ENCODE measurements around the gene YWHAH.

The YWHAH gene

DNA sequence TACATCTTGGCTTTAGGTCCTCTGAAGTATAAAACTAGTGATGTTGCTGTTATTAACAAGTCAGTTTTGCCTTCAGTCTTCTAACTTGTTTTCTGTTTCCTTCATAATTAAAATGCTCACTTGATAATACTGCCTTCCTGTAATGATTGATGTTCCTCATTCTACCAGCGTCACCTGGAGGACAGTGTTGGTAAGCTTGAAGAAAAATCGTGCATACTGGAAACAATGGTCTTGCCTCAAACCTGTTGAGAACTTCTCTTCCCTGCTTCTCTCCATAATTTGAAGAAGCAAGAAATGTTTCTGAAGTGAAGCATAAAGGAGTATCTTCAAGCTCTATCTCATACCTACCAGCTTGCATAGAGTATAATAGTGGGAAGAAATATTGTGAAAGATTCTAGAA, 3.0 kb downstream of the YWHAH start:
- DNase-seq, result peak in 1 of 58 donors; percentile 16

DNA sequence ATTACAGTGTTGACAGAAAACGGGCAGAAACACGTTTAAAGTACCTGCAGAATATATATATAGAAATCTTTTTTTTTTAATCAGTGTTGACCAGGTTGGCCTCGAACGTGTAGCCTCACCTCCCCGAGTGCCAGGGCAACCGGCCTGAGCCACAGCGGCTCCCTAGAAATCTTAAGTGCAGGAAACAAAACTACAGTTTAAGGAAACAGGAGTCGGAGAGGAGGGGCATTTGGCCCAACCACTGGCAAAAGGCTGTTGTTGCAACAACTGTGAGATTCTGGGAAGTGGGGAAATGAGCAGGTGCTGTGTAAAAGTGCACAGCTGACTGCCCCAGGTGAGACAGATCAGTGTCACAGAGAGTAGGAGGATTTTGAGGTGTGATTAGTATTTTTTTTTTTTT, 3.7 kb downstream of the YWHAH start:
- DNase-seq, result no peak

DNA sequence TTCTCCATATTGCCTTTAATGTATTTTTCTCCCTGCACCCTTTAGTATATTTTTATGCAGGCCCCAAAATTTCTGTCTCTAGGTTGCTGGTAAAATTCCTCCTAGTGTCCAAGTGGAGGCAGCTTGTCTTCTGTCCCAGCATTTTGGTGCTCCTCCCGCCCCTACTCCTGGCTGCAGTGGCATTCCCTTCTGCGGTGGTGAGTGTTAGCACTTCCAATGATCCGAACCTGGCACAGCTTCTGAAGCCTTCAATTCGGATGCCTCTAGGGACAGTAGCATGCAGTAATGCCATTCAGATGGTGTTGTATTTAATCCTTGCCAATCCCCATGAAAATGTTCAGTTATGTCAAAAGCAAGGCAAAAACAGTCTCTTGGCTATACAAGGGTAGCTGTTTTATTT, 5.9 kb downstream of the YWHAH start:
- DNase-seq, result peak in 4 of 58 donors; percentile 10 to 21 (median 14)

DNA sequence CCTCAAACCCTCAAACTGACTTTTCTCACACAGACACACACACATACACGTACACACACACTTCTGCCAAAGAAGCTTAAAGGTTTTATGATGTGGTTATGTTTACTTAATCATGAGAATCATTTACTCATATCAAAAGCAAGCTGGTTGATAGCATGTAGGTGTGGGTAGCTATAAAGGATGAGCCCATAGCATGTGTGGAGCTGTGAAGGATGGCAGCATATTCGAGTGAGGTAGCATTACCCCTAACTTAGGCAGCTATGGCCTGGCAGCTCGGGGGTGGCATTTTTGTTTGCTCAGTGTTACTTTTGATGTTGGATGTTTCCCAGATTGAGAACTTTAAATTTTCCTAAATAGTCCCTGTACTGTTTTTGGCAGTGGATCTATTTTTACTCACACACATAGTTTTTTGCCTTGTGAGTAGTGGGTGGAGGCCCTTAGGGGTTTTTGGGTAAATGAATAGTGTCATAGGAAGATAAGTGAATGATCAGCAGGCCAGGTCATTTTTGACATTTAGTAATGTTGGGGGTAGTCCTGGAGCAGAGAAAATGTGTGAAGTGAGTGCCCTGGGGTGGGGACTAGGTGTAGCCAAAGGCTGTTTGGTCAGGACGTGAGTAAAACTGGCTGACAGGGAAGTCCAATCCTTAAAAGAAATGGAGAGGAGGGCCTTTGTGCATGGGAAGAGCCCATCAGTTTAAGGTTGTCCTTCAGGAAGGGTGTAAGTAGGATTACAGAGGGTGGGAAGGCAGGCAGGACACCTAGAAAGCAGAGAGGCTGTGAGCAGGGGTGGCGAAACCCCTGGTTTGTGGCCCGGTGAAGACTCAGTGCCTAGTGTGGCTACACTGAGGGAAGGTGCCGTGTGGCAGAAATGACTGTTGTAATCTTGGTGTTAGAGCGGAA, 7.1 kb downstream of the YWHAH start:
- no peak for DNase-seq

DNA sequence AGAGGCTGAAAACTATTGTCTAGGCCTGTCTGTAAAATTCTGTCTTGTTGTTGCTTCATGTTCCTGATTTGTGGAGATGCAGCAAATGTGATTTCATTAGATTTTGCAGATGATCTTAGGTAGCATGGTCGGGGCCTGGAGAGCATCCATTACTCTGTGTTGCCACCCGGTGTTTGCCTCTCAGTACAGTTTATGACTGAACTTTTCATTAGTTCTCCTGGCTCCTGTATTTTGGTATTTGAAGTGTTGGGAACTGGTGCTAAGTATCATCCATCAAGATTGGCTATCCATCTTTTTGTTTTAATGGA, 7.7 kb downstream of the YWHAH start:
- DNase-seq, result no peak

DNA sequence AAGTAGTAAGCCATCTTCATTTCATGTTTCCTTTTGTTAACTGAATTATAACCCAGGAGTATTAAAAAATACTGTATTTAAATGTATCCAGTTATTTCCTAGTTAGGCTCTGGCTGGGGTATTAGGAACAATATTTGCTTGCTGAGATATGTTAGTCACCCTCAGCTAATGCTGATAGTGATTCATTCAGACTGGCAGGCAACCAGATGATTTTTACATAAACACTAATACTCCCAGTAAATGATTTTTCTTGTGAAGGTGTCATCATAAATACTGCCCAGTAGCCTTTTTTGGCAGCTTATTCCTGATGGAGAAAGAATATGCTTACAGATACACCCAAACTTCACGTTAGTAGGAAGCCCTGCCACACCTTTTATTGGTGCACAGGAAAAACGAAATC, 8.1 kb downstream of the YWHAH start:
- no peak for DNase-seq

DNA sequence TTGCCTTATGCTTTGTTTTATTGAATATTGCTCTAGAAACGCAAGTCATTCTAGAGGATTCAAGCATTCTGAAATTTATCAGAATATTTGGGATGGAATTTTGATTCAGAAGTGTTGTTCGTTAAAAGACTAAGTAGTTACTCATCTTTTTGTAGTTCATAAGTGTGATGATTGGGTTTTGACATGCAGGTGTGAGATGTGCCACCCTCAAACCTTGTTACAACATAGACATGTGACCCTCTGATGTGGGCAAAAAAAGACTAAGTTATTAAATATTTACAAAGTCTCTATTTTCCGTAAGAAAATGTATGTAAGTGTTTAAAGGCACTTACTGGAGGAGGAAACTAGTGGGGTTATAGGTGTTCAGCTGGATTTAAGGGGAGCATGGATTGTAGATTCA, 8.9 kb downstream of the YWHAH start:
- DNase-seq, result no peak

DNA sequence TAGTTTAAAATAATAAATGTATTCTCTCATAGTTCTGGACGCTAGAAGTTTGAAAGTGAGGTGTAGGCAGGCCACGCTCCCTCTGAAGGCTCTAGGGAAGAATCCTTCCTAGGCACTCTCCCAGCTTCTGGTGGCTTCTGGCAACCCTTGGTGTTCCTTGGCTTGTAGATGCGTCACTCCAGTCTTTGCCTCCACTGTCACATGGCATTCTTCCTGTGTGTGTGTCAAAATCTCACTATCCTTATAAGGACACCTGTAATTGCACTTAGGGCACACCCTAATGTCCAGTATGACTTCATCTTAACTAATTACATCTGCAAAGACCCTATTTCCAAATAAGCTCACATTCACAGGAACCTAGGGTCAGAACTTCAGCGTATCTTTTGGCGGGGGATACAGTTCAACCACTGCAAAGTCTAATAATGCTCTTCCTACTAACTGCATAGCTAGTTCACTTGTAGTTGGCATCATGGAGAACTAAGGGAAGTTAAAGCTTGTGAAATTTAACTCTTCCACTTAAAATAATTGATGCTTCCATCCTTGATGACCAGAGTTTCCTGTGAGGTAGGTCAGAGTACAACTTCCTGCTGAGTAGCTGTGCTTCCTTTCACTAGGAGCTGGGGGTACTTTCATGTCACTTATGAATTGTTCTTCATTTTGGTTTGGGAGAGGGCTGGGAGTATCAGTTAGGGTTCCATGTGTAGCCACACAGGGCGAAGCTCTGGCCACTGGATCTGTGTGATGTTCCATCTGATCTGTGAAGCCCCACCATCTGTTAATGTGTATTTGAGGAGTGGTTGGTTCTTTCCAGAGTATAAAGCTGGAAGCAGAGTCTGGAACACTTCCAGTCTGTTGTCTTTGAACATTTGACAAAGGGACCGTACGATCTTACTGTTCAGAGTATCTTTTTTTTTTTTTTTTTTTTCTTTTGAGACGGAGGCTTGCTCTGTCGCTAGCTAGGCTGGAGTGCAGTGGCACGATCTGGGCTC, 10.5 kb downstream of the YWHAH start:
- peak in 4 of 58 donors; percentile 15 to 18 (median 17) for DNase-seq

DNA sequence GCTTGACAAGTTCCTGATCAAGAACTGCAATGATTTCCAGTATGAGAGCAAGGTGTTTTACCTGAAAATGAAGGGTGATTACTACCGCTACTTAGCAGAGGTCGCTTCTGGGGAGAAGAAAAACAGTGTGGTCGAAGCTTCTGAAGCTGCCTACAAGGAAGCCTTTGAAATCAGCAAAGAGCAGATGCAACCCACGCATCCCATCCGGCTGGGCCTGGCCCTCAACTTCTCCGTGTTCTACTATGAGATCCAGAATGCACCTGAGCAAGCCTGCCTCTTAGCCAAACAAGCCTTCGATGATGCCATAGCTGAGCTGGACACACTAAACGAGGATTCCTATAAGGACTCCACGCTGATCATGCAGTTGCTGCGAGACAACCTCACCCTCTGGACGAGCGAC, 12.0 kb downstream of the YWHAH start:
- DNase-seq, result no peak

DNA sequence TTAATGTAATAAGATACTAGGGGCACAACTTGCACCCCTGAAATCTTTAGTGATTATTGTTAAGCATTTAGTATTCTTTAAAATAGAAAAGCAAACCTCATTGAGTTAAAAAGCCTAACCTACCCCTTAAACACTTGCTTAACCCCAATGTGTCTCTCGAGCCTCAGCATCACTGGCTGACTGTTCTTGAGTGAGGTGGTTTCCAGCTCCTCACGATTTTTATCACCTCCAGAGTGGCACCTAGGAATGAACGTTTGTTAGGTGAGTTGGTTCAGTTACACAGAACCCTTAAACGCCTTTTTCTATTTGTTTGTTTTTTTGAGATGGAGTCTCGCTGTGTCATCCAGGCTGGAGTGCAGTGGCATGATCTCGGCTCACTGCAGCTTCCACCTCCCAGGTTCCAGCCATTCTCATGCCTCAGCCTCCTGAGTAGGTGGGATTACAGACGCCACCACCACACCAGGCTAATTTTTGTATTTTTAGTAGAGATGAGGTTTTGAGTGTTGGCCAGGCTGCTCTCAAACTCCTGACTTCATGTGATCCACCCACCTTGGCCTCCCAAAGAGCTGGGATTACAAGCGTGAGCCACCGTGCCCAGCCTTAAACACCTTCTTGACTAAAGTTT, 13.7 kb downstream of the YWHAH start:
- DNase-seq, result no peak

DNA sequence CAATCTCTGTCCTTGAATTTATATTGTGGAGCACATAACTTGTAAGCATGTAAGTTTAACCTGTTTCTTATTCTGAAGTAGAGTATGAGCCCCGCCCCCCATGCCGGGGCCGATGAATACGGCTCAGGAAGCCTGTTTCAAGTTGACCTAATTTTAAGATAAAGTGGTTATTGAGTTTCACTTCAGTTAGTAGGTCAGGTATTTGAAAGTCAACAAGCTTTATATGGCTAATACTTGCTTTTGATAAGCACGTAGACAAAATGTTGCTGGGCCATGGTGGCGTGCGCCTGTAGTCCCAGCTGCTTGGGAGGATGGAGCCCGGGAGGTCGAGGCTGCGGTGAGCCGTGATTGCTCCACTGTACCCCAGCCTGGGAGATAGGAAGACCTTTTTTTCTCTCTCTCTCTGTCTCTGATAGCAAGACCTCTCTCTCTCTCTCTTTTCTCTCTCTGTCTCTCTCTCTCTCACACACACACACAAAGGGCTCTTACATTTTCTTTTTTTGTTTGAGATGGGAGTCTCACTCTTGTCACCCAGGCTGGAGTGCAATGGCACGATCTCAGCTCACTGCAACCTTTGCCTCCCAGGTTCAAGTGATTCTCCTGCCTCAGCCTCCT, 14.4 kb downstream of the YWHAH start:
- DNase-seq, result no peak

DNA sequence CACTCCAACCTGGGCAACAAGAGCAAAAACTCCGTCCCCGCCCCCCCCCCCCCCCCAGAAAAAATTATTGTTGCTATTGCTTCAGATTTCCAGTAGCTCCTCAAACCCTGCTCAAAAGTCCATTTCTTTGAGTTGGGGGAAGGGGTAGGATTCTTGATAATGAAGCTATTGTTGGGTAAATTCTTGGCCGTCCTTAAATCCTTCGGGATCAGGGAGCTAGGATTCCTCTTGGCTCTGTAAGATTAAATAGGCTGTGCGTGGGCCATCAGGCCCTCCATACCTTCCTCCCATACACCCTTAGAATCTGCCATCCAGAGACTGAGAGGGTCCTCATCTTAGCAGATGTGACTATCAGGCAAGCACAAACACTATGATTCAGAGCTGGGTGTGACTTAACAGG, 16.4 kb downstream of the YWHAH start:
- no peak for DNase-seq

DNA sequence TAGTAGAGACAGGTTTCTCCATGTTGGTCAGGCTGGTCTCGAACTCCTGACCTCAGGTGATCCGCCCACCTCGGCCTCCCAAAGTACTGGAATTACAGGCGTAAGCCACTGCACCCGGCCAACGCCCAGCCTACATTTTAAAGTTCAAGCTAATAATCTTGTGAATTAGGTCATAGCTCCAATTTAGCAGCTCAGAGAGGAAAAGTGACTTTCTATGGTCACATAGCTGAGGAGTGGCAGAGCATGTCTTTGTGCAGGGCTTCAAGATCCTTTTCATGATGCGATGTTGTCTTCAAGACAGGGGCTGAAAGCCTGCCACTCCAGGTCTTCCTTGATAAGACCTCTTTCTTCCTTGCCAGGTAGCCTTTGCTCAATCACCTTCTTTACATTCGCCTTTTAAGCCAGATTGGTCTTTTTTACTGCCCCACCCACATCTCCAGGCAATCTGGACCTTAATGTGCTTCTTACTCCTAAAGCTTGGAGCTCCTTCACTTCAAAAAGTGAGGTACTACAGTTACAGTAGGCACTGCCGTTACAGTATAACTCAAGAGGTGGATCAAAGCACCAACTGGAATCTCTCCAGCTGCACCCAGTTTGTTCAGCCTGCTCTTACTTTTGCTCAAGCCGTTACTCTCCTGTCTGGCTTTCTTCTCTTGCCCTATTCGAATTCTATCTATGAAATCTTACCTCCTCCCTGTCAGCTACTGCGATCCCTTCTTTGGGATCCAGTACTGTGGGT, 18.2 kb downstream of the YWHAH start:
- no peak for DNase-seq

DNA sequence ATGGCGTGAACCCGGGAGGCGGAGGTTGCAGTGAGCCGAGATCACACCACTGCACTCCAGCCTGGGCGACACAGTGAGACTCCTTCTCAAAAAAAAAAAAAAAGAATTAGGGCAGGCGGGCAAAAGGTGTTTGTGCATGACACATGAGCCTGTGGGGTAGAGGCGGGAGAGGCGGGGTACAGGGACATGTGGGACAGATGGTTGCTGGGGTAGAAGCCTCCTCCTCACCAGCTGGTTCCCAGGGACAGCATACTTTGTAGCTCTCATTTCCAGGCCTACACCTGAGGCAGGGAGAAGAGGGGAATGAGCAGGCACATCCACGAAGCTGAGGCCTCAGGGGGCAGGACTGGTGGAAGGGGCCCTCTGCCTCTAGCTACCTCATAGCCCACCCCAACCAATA, 23.7 kb downstream of the YWHAH start:
- DNase-seq, result peak in 16 of 58 donors; percentile 12 to 66 (median 28)

DNA sequence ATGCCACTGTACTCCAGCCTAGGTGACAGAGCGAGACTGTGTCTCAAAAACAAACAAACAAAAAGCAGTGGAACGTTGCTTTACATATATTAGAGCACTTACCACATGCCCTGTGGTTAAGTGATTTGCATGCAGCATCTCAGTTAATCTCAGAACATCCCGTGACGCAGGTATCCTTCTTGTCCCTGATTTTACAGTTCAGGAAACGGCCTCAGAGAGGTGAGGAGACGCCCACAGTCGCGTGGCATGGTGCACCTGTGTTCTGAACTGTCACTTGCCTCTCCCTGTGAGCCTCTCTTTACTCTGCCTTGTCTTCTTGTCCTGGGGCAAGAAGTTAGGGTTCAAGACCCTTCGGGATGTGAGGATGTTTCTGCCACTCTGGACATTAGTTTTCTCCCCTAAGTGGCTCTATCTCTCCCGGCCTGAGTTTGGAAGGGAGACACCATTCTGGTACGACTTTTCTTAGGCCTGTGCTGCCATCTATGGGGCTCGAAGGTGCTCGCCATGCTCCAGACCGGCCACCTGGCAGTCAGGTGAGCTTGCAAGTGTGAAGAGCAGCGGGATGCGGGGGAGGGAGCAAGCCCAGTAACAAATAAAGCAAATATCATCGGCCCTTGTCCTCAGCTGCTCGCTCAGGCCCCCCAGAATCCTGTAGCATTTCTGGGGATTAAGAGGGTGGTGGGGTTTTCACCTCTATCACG, 25.6 kb downstream of the YWHAH start:
- peak in 51 of 58 donors; percentile 13 to 74 (median 49) for DNase-seq

DNA sequence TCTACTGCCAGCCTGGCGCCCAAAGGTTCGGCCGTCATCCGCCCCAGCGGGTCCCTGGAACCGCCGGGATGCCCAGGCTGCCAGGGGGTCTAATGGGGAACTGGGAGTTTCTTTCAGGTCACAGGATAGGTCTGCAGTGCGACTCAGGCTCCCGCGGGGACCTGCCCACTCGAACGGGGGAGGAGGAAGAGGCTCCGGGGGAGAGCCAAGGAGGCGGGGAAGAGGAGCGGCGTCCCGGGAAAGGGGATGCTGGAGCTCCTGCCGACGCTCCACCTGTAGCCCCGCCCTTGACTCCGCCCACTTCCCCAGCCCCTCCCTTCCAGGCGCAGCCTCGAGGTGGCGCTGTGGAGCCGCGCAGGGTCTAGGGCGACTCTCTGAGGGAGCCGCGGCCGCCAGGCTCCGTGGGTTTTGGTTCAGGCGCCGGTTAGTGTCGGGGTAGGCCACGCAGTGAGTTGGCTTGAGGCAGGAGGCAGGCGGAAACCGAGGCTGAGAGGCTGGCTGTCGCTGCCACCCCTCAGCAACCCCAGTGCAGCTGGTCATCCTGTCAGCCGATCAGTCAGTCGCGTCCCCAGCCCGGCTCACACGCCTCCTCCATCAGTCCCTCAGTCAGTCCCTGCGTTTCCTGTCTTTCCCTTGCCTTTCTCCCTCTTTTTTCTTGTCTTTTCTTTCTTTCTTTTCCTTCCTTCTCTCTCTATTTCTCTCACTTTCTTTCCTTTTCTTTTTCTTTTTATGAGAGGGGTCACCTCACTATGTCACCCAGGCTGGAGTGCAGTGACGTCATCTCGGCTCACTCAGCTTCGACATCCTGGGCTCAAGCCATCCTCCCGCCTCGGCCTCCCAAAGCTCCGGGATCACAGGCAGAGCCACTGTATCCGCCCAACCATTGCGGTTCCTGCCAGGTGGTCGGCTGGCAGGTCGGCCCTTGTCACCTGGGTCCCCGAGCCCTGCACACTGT, 26.4 kb downstream of the YWHAH start:
- DNase-seq, result peak in 55 of 58 donors; percentile 39 to 88 (median 76)

DNA sequence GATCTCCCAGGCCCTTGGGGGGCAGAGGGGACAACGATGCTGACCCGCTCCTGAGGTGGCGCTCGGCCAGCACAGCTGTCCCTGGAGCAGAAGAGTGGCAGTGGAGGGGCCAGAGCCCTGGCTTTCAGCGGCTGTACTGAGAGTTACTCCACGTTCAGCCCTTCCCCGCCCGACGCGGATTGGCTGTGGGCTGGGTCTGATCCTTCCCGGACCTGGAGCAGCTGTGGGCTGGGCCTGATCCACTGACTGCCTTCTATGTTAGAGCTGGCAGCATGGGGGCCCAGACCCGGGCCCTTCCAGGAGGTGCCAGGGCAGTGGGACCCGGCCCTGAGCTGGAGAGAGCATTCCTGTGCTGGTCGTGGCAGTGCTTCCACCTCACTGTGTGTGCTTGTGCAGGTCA, 27.8 kb downstream of the YWHAH start:
- DNase-seq, result no peak

DNA sequence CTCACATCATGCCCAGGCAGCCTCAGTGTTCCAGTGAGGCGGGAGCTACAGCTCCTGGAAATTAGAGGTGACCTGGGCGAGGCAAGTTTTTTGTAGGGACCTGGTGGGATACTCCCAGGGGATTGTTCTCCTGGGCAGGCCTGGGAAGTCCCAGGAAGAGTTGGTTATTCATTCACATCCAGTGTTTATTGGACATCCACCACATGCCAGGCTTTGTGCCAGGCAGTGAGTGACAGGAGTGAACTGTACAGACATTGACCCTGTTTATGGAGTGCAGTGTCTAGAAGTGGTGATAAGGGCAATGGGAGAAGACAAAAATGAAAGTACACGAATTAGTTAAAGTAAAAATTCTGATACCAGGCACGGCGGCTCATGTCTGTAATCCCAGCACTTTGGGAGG, 29.4 kb downstream of the YWHAH start:
- DNase-seq, result no peak
